ENCODE measurements around the gene STK32C.

Gene STK32C

DNA sequence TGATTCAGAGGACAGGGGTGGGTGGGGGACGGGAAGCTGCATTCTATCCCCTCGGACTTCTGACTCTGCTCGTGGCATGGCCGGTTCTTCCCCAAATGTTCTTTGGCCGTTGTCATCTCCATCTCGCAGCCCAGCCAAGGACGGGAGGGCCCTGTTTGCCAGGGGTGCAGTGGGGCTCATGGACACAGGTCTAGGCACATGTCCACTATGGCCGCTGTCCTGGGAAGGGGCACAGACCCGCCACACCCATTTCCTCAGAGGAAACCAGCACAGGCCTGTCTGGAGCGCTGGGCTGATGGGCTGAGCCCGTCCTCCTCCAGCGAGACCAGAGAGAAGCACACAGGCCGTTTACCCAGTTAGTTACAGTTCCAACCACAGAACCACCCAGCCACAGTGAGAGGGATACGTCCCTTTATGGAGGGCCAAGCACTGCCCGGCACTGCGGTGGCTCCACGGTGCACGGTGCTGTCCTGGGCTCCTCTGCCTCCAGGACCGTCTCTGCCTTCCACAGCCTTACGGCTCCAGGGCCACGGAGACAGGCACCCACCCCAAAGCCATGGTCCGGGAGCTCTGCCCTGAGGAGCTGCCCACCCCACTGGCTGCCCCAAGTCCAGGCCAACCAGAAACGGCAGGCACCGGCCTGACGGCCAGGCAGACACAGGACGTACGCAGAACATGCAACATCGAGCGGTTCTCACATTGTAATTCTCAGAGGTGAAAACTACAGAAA, 100.8 kb downstream of the STK32C start:
- no peak for DNase-seq

DNA sequence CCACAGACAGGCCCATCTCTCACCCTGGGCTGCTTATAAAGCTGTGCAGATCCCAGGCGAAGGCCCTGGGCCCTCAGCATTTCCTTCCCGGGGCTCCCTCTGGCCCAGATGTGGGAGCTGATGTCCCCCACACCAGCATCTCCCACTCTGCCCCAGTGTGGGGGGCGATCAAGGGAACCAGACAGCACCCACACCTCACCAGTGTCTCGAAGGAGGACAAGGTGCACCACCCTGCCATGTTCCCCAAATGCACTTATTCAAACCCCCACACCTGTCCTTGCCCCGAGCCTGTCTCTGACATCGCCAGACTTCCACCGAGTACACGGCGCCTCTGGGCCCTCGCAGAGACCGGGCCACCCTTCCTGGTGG, 101.4 kb downstream of the STK32C start:
- DNase-seq = no peak

DNA sequence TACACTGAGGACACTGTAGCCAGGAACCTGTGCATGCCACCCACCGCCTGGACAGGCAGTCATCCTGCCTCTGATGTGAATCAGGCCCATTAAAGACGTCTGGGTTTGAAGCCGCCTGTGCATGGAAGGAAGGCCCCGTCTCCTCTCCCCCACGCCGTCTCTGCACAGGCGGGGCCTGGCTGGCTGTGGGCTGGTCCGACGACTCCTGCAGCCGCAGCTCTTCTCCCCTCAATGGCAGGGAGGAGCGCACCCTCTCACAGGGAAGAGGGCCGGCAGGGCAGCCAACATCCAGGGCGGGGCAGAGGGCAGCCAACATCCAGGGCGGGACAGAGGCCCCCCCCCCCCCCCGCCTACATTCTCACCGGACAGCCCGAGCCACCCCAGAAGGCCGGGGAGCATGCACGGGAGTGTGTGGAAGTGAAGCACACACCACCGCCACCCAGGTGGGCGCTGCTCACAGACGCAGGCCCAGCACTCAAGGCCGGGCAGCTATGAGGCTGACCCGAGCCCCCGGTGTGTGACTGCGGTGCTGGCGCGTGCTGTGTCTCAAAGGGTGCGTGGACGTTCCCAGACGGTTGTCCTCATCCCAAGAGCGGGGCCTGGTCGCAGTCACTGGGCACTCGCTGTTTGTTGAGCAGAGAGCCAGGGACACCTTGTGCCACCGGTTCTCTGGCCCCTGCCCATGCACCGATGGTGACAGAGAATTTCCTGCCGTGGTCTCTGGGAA, 101.9 kb downstream of the STK32C start:
- DNase-seq = no peak

DNA sequence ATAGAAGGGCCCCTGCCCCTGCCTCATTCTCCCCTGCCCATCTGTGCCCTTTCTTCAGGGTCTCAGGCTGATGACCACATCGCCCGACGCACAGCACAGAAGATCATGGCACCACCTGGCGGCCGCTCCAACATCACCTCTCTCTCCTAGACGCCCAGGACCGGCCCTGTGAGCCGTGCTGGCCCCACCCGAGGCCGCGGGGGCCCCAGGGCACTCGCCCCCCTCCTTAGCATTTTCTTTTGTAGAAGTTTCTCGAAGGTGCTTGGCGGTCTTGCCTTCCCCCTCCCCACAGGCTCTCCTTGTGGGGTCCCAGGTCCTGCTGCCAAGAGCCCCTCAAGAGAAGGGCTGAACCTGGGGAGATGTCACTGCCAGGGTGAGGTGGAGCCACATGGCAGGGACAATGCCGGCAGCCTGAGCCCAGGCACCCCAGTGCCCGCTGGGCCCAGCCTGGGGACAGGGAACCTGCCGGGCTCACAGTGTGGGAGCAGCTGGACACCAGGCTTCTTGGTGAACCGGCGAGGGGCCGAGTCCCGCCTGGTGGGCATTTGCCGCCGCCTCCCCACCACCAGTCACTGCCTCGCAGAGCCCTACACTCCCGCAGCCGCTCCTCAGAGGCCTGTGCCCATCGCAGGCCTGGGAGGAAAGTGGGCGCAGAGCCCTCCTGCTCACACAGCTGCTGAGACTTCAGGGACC, 102.8 kb downstream of the STK32C start:
- DNase-seq = no peak

DNA sequence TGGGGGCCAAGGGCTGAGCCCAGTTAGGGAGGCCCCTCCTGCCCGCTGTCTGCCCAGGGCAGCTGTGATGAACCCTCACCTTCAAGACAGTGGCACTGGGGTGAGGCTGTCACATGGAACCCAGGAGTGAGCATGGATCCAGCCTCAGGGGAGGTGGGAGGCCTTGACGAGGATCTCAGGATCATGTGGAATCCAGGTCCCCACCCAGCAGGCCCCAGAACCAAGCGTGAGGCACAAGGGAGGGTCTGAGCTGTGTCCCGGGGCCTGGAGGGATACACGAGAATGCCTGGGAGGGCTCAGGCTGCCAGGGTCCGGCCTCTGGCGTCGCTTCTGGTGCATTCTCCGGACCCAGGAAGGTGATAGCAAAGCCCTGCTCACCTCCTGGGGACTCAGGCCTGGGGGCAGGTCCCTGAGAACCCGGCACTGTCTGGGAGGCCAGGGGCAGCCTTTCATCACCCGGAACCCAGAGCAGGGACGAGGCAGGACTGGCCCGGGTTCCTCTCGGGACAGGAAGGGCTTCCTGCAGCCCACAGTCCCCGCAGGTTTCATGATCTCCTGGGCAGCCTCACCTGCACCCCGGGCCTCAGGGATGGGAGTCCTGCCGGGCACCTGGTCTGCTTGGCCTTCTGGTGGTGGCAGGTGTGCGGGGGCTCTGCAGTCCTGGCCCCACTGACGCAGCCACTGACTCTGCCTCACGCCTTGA, 103.5 kb downstream of the STK32C start:
- DNase-seq = no peak

DNA sequence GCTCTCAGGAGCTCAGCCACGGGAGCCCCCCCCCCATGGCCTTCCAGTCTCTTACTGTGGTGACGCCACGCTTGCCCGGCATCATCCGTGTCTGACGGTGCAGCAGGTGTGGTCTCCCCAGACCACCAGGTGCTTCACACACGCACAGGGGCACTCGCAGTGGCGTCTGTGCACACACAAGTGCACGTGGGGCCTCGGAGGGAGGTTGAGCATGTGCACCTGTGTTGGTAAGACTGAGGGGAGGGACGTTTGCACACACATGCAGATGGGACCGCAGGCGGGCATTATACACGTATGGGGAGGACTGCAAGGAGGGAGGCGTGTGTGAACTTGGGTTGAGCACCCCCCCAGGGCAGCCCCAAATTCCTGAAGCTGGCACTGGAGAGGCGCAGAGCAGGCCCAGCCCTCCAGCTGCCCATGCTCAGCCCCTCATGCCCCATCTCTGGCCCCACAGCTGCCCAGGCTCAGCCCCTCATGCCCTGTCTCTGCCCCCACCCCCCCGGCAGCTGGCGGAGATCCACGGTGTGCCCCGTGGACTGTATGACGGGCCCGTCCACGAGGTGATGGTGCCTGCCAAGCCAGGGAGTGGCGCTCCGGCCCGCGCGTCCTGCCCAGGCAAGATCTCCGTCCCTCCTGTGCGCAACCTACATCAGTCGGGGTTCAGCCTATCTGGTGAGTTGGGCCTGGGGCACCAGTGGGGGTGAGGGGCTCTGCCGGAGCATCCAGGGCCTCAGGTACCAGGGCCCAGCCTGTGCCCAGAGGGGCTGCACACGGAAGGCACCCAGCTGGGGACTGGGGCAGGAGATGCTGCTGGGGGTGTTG, 104.3 kb downstream of the STK32C start:
- no peak for DNase-seq

DNA sequence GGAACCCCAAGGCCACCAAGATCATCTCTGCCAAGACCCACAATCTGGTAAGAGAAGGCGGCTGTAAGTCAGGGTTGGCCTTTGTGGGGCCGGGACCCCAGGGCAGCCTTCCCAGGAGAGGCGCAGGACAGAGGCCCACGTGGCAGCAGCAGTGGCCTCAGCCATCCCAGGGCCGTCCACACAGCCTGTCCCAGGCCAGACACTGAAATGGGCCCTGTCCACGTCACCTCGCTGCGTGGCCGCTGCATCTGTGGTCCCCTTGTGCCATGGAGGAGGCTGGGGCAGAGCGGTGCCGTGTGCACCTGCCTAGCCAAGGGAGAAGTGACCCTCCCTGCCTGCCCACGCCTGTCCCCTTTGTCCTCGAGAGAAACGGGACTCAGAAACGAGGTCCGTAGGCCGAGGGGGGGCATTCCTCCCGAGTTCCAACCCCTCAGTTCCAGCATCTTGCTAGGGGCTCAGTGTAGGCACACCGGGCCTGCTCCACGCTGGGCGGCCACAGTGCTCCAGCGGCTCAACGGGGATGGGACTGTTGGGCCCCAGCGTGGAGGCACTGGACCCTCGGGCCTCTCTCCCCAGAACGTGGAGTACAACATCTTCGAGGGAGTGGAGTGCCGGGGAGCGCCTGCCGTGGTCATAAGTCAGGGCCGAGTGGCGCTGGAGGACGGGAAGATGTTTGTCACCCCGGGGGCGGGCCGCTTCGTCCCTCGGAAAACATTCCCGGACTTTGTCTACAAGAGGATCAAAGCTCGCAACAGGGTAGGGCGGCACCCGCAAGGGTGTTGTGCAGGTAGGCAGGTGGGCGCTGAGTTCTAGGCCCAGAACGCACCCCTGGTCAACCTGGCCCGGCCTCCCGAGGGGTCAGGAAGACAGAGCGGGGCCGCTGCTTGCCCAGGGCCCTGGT, 105.4 kb downstream of the STK32C start:
- no peak for DNase-seq

DNA sequence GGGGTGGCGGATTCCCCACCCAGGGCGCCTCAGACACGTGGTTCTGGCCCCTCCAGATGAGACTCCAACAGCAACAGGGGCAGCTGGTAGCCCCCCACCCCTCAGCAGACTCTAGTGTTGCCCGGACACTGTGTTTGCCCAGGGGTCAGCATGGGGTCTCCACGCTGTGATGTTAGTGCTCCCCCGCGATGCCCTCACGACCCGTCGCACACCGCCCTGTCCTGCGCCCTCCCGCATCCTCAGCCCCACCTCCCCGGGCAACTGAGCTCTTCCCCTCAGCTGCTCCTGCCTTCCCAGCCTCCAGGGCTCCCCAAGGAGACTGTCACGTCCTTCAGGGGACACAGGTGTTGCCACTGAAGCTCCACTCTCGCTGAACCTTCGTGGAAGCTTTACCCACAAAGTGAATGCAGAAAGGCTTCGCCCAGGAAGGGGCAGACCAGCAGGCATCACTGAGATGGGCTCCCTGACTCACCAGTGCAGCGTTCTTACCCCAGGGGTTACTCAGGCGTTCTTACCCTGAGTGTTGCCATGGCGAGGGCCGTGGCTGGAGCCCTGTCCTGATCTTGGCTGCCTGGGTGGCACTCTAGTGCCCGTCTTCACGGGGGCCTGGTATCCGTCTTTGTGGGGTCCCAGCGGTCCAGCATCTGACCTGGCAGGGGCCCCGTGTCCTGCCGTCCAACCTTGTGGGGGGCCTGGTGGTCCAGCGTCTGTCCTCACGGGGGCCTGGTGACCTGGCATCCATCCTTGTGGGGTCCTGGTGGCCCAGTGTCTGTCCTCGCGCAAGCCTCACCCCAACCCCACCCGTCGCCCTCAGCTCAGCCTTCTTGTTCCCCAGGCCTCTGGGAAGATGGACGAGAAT, 106.4 kb downstream of the STK32C start:
- DNase-seq = no peak

DNA sequence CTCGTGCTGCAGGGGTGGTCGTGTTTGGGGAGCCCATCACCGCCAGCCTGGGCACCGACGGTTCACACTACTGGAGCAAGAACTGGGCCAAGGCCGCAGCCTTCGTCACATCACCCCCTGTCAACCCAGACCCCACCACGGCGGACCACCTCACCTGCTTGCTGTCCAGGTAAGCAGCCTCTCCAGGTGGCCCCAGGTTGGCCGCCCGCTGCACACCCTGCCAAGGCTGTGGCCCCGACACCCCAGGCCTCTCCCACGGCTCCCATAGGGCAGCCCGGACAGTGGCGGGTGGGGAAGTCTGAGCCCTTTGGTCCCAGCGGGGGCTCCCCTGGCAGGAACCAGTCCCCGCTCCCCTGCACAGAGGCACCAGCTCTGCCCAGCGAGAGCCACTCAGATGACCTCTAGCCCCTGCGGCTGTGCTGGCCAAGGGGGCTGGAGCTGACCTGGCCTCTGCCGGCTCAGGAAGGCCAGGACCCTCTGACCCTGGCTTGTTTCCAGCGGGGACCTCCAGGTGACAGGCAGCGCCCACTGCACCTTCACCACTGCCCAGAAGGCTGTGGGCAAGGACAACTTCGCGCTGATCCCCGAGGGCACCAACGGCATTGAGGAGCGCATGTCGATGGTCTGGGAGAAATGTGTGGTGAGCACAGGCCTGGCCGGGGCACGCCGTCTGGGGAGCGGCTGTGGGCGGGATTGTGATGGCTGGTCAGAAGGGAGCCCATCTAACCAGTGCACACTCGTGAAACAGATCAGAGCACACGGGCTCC, 107.2 kb downstream of the STK32C start:
- no peak for DNase-seq

DNA sequence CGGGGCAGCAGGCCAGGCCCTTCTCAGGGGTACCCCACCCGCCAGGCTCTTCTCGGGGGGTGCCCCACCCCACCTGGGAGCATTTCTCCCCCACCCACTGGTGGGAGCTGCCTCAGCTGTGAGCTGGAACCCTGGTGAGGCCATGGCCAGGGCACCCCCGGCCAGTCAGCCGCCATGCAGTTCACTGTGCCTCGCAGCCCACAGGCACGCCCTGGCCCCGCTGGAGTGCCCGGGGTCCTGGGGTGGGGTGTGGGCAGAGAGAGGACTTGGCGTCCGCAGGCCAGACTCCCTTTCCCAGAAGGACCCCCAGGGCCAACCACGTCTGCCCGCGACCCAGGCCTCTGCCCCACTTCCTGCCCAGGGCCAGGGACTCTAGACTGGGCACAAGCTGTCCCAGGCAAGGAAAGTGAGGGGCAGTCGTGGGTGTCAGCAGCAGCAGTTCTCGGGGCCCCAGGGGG, 107.9 kb downstream of the STK32C start:
- no peak for DNase-seq

DNA sequence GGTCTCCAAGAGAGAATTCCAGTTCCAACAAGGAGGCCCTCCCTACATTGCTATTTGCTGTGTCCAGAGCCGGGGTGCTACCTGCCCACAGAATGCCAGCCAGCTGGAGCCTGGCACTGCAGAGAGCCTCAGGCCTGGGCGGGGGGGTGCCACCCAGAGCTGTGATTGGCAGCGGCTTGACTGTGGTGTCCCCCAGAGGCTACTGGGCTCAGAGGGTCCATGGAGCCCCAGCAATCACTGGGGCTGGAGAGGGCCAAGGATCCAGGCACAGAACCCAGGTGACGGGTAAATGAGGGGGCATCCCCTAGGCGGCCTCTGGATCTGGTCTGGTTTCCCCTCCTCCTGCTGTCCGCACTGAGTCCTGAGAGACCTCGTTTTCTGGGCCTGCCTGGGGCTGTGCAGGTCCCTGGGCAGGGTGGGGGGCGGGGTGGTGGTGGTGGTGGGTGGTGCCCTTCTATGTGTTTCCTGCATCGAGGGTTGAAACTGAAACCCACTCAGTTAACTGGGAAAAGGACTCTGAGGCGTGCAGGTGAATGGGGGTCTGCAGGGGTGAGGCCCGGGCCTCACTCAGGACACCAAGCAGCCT, 108.4 kb downstream of the STK32C start:
- DNase-seq = no peak

DNA sequence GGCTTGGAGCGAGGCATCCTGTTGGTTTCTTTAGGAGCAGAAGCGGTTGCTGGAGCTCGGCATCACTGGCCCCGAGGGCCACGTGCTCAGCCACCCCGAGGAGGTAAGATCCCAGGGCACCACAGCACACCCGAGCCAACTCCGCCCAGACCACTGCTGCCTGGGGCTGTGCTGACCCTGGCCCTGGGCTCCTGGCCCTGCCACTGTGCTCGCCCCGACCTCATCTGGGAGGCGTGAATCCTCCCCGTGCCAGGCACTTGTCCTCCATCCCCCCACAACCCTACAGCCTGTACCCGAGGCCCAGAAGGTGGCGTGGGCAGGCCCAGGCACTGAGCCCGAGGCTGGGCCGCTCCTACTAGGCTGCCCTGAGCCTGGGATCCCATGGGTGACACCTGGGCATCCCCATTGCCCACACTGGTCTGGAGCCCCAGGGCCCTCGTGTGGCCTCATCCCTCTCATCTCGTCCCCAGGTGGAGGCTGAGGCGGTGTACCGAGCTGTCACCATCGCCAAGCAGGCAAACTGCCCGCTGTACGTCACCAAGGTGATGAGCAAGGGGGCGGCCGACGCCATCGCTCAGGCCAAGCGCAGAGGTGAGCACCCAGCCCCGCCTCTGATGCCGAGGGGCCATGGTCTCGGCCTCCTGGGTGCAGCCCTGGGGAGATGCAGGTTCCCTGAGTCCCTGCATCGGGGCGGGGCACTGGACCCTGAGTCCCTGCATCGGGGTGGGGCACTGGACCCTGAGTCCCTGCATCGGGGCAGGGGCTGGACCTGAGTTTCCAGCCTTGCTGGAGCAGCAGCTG, 109.2 kb downstream of the STK32C start:
- DNase-seq = no peak

DNA sequence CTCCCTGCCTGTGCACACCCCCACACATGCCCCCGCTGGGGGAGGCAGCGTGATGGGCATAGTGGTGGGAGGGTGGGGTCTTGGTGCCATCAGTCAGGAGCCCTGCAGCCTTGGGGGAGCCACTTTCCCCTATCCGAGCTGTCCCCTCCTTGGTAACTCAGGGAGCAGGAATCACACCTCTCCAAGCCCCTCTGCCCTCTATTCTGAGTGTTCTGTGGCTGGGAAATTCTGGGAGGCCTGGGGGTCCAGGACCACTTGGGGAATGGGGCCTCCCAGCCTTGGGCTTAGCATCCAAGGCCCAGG, 109.7 kb downstream of the STK32C start:
- DNase-seq = no peak

DNA sequence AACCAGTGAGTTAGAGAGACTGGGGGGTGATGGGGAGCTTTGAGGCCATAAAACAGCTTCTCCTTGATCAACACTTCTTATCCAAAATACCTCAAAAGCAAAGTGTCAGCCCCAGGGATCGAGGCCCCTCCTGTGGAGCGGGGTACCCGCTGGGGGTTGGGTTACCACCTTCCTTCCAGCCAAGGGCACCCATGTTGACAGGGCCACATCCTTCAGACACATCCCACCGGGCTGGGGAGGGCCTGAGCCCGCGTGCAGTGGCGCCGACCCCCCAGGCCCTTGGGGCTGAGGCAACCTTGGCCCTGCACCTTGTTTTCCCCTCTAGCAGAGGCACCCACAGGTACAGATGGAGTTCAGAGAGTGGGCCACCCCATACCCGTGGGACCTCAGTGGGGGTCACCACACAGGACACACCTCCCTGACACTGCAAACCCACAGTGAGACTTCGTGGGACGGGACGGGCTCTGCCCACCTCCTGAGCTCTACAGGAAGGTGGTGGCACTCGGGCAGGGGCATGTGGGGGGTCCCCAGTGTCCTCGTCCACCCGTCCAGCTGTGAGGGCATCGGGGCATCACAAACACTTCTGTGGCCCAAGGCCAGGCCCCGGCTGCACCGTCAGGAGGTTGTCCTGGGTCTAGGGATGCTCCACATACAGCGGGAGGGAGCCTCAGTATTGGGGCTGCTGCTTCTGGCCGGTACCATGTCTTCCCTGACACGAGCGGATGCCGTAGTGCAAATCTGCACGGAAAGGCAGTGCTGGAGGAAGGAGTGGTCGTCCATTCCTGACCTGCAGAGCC, 110.3 kb downstream of the STK32C start:
- no peak for DNase-seq

DNA sequence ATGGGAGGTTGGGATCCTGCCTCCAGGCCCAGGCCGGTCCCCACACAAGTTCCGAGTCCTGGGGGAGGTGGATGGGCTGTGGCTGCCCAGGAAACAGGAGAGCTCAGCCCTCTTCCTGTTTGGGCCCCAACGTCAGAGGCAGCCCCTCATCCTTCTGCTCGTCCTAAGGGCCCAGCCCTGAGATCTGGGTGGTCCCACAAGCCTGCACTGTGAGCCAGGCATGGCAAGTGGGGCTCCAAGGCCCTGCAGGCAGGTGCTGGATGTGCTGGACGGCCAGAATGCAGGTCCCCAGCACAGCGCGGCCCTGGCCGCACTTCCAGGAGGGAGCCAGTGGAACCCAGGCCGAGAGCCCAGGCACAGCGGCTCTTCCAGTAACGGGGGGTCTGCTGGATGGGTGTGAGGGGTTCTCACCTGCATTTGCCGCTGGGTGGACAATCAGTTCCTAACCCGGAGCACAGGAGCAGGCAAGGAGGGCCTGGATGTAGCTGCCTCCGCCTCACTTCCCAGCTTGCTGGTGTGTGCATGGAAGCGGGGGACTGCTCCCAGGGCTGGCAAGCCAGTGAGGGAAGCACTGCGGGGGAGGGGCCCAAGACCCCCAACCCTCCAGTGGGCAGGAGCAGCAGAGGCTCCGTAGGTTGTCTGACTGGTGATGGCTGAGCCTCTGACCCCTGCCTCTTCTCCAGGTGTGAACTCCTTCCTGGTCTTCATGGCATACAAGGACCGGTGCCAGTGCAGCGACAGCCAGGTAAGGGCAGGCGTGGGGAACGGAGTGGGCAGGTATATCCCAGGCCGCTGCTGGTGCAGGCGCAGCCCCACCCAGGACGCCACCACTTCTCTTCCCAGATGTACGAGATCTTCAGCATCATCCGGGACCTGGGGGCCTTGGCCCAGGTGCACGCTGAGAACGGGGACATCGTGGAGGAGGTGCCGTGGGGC, 111.3 kb downstream of the STK32C start:
- no peak for DNase-seq

DNA sequence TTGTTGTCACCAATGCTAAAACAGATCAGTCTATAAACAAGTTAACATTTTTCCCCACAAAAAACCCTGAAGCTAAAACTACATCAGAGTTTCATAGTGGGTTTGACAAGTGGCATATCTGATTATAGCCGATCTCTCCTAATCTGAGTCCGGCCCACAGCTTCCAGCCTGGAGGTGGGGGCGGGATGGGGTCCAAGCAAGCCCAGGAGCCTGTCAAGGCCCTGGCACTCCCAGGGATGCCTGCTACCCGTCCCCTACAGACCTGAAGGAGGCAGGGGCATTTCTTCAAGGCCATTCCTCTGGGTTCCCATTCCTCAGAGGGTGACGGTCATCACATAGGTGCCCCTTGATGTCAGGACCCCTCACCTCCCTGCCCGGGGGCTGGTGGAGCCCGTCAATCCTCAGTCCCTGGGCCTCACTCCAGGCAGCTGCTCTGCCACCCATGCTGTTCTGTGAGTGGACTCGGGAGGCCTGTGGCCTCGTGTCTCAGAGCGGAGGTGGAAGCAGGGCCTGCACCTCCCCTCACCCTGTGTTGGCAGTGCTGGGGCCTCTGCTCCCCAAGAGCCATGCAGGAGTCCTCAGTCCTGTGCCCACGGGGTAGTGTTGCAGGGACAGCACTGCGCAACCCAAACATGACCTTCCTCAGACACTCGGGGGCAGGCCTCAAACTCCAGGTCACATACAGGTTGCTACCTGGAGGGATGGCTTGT, 112.2 kb downstream of the STK32C start:
- no peak for DNase-seq
